Activated T-cell treated with anti-CD3 and anti-CD28 coated beads, Interleukin-2, amount 50 U/mL, for 4 hours (primary cell): ENCODE data around the gene DAGLB. TPM values are rescaled to one million over a fixed set of nuclear protein-coding genes. Genes with fewer than 3 reads are reported as not detected.
"Not testable (repeated sequence)": the region's sequence is repeated elsewhere in the genome, so short reads cannot be mapped to it uniquely, and the experiment has no call there.

Experiments used
- ATAC-seq, 2 donors: fragments of 200-7000 bp; cut with Tn5 transposase; one replicate each; pipeline ENCODE4 v1.10.0; 2021
- DNase-seq: peaks from one replicate; pipeline ENCODE4 v3.0.0-alpha.2; 2020
- H3K27me3 Mint-ChIP-seq: one replicate; pipeline ENCODE4 v1.8.0; 2021; ENCODE audit warnings: low read depth, mixed read lengths
- H3K36me3 Mint-ChIP-seq: one replicate; pipeline ENCODE4 v1.8.0; 2022; ENCODE audit warnings: mixed read lengths; ENCODE audit not compliant: insufficient read depth
- H3K4me1 Mint-ChIP-seq: one replicate; pipeline ENCODE4 v1.8.0; 2021; ENCODE audit warnings: low read depth, mixed read lengths
- H3K4me3 Mint-ChIP-seq: one replicate; pipeline ENCODE4 v1.8.0; 2021; ENCODE audit warnings: mild to moderate bottlenecking, moderate library complexity, mixed read lengths
- H3K9me3 Mint-ChIP-seq: one replicate; pipeline ENCODE4 v1.8.0; 2021; ENCODE audit warnings: mixed read lengths
- total RNA-seq, 3 donors: library from RNA; stranded (reverse); gene quantifications; one replicate each; pipeline ENCODE4 v1.2.1, GENCODE V29; 2021

The DAGLB gene
- total RNA-seq, 3 donors from 2014 or later: 12.0 to 15.0 (median 12.8) TPM

DNA sequence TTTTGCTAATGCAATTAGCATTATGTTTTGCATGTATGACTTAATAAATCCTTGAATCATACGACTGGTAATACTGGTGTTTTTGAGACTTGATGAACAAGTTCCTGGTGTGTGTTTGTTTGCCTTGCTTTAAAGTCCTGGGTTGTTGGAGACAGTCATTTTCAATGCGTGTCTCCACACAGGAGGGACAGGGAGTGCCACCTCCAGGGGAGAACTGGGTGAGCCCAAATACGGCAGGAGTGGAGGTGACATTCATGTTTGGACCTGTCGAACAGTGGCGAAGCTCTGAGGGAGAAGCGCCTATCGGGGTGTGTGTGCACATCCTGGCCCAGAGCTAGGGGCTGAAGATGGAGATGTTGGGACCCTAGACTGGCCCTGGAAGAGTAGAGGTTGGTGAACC is 43.8 kb downstream of the DAGLB start:
- Mint-ChIP-seq H3K4me1 (peaks cover 2% of the 10 kb centered on the region), H3K36me3 (peaks cover 27% of the 10 kb centered on the region), H3K9me3 (no peaks in the 10 kb centered on the region), H3K27me3 (no peaks in the 10 kb centered on the region), H3K4me3 (no peak overlapping the region)
- ATAC-seq (no peak), DNase-seq (no peak)

DNA sequence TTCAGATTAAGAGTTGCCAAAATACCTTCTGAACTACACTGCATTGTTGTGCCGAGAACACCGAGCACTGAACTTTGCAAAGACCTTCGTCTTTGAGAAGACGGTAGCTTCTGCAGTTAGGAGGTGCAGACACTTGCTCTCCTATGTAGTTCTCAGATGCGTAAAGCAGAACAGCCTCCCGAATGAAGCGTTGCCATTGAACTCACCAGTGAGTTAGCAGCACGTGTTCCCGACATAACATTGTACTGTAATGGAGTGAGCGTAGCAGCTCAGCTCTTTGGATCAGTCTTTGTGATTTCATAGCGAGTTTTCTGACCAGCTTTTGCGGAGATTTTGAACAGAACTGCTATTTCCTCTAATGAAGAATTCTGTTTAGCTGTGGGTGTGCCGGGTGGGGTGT is 45.0 kb downstream of the DAGLB start:
- Mint-ChIP-seq H3K4me3 (no peak overlapping the region), H3K4me1 (peaks cover 10% of the 10 kb centered on the region), H3K9me3 (no peaks in the 10 kb centered on the region), H3K36me3 (peaks cover 22% of the 10 kb centered on the region), H3K27me3 (no peaks in the 10 kb centered on the region)
- ATAC-seq (no peak), DNase-seq (no peak)

DNA sequence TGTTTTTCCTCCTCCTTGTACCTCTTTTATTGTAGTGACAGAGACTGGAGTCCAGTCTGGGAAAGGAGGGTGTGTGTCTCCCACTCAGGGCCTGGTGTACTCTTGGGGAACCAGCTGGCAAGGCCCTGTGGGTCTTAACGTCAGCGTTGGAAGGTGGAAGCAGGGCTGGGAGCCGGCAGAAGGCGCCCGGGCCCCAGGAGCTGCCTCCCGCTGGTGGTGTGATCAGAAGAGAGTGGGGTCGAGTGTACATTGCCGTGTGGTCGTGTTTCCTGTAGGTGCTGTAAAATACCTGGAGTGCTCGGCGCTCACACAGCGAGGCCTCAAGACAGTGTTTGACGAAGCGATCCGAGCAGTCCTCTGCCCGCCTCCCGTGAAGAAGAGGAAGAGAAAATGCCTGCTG is 45.7 kb downstream of the DAGLB start:
- Mint-ChIP-seq H3K27me3 (no peaks in the 10 kb centered on the region), H3K36me3 (peaks cover 18% of the 10 kb centered on the region), H3K4me3 (no peak overlapping the region), H3K9me3 (no peaks in the 10 kb centered on the region), H3K4me1 (peaks cover 10% of the 10 kb centered on the region)
- ATAC-seq: no peak
- DNase-seq: no peak

DNA sequence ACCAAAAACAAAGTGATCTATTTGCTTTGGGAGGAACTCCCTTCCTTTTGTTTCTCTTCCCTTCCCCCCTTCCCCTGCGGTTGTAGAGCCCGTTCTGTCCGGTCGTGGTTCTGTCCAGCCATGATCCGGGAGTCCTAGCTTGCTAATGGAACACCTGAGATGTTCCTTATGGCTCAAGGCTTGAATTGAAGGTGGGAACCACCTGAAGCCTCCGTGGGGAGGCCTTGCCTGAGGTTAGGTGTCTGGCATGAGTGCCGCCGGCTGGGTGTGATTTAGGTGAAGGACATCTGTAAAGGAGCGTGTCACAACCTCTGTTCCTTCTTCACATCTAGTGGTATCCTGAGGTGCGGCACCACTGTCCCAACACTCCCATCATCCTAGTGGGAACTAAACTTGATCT is 46.2 kb downstream of the DAGLB start:
- no peak overlapping the region for H3K4me3 Mint-ChIP-seq
- H3K9me3 Mint-ChIP-seq: no peaks in the 10 kb centered on the region
- peaks cover 18% of the 10 kb centered on the region for H3K36me3 Mint-ChIP-seq

DNA sequence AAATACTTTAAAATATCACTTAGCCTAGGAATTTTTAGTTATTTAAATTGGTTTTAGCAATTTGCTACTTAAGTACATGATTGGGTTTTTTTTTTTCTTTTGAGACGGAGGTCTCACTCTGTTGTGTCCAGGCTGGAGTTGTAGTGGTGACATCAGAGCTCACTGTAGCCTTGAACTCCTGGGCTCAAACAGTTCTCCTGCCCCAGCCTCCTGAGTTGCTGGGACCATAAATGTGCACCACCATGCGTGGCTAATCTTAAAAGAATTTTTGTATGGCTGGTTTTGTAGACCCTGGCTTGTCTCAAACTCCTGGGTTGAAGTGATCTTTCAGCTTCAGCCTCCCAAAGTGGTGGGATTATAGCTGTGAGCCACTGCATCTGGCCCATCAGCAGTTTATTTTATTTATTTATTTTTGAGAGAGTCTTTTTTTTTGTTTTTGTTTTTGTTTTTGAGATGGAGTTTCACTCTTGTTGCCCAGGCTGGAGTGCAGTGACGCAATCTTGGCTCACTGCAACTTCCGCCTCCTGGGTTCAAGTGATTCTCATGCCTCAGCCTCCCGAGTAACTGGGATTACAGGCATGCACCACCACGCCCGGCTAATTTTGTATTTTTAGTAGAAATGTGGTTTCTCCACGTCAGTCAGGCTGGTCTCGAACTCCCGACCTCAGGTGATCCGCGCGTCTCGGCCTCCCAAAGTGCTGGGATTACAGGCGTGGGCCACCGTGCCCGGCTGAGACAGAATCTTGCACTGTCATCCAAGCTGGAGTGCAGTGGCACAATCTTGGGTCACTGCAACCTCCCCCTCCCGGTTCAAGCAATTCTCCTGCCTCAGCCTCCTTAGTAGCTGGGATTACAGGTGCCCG is 47.3 kb downstream of the DAGLB start:
- ATAC-seq, H3K9me3 Mint-ChIP-seq, DNase-seq, H3K4me3 Mint-ChIP-seq, H3K27me3 Mint-ChIP-seq: not testable (repeated sequence)
- H3K4me1 Mint-ChIP-seq: peaks cover 21% of the 10 kb centered on the region
- peaks cover 25% of the 10 kb centered on the region for H3K36me3 Mint-ChIP-seq

More for the DNA sequence above, 46.2 kb downstream of the DAGLB start:
- Mint-ChIP-seq H3K4me1 (peaks cover 10% of the 10 kb centered on the region), H3K27me3 (no peaks in the 10 kb centered on the region)
- DNase-seq (no peak), ATAC-seq (no peak)

DNA sequence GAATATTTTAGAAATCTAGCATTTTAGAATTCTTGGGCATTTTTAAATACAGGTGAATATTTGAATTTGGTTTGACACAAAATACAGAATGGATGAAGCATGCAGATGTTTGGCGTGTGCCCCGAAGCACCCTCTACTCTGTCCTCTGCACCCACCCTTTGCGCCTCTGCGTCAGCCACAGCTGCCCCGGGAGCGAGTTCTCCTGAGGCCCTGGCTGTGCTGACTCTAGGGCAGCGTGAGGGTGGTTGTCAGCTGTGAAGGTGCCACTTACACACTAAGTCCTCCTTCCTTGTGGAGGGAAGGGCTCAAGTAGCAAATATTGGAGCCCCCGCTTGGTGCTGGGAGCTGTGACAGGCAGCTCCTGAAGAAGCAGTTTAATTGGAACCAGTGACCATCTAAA is 48.4 kb downstream of the DAGLB start:
- H3K9me3 Mint-ChIP-seq: no peaks in the 10 kb centered on the region
- peaks cover 28% of the 10 kb centered on the region for H3K36me3 Mint-ChIP-seq
- DNase-seq (no peak), ATAC-seq (no peak)
- H3K4me1 Mint-ChIP-seq: peaks cover 28% of the 10 kb centered on the region
- H3K27me3 Mint-ChIP-seq: no peaks in the 10 kb centered on the region
- H3K4me3 Mint-ChIP-seq: no peak overlapping the region

DNA sequence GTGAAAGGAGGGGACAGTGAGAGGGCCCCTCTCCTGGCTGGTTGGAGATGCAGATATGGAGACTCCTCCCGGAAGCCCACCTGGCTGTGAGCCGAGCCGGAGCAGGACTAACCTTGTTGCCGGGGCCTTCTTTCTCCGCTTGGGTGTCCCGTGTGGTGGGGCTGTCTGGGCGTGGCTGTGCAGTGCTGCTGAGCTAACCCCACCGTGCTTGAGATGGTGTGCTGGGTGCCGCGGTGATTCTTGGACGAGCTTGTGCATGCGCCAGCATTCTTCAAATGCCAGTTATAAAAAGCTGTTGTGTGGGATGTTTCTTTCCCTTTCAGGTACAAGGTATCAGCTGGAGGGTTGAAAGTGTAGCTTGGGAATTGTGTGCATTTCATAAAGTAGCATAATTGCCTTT is 48.8 kb downstream of the DAGLB start:
- no peaks in the 10 kb centered on the region for H3K27me3 Mint-ChIP-seq
- H3K9me3 Mint-ChIP-seq: no peaks in the 10 kb centered on the region
- DNase-seq: no peak
- peaks cover 32% of the 10 kb centered on the region for H3K4me1 Mint-ChIP-seq
- no peak overlapping the region for H3K4me3 Mint-ChIP-seq
- no peak for ATAC-seq
- H3K36me3 Mint-ChIP-seq: peaks cover 29% of the 10 kb centered on the region

DNA sequence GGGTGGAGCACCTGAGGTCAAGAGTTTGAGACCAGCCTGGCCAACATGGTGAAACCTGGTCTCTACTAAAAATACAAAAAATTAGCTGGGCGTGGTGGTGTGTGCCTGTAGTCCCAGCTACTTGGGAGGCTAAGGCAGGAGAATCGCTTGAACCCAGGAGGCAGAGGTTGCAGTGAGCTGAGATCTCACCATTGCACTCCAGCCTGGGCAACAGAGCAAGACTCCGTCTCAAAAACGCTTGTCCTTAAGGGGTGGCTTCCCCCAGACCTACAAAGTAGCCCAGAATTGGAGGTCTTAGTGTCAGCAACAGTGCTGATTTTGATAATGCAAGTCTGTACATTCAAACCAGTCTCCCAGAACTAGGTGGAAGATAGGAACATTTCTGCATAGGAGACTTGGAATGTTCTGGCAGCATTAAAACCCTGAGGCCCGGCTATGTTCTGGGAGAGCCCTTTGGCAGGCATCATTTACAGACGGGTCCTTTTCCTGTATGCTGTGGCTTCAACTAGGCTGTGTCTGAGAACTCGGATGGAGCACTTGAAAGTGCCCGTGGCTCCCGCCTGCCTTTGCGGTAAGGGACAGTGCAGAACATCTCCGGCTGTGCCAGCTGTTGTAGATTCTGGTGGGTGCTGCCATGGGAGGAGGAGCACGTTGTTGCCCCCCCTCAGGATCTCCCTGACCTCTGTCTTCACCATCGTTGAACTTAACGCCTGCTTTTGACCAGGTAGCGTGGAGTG is 49.8 kb downstream of the DAGLB start:
- Mint-ChIP-seq H3K36me3 (peaks cover 28% of the 10 kb centered on the region), H3K4me1 (peaks cover 43% of the 10 kb centered on the region)
- H3K4me3 Mint-ChIP-seq, ATAC-seq, H3K9me3 Mint-ChIP-seq, DNase-seq, H3K27me3 Mint-ChIP-seq: not testable (repeated sequence)

DNA sequence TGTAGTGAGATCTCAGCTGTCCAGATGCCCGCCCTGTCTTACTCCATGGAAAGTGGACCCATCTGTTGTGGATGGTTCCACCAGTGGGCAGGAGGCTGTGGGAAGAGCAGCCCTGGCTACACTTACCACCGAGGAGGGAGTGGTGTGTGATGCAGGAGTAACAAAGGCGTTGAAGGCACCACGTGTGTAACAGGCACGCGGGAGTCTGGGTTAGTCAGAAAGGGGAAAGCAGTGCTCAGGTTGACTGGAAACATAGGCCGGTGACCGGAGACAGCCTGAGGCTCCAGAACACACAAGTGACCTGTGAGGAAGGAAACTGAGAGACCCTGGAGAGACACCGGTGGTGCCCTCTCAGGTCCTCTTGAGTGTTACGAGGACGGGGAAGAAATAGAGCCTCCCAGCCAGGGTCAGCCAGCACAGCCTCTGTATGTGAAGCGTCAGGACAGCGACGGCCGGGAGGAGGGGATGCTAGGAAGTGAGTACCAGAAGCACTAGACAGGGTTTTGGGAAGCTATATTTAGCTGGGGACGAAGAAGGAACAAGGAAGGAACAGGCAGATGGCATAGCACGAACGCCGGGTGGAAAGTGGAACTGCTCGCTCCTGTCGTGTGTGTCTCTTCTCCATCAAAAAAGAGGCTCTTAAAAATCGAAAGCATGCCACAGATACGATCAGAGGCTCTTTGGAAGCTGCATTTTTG is 51.7 kb downstream of the DAGLB start:
- Mint-ChIP-seq H3K4me1 (peaks cover 48% of the 10 kb centered on the region), H3K9me3 (no peaks in the 10 kb centered on the region), H3K36me3 (peaks cover 31% of the 10 kb centered on the region), H3K4me3 (no peak overlapping the region), H3K27me3 (no peaks in the 10 kb centered on the region)
- DNase-seq (no peak), ATAC-seq (no peak)

DNA sequence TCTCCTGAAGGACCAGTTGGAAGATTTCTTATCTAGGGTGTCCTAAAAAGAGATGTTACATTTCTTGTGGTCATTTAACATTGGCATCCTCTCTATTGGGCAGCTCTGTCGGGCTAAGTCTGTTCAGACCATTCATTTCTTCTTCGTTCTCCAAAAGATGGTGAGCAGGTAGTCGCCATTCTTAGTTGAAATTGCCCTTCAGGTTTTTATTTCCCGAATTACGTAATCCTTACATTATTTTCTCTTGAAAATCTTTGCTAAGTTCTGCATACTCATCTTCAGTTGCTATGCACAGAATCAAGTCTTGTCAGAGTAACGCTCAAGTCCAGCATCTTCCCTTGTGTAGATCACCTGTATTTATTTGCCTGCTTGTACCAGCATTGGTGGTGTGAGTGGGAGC is 53.6 kb downstream of the DAGLB start:
- Mint-ChIP-seq H3K9me3 (no peaks in the 10 kb centered on the region), H3K27me3 (no peaks in the 10 kb centered on the region), H3K36me3 (peaks cover 31% of the 10 kb centered on the region), H3K4me3 (no peak overlapping the region), H3K4me1 (peaks cover 48% of the 10 kb centered on the region)
- ATAC-seq (no peak), DNase-seq (no peak)

DNA sequence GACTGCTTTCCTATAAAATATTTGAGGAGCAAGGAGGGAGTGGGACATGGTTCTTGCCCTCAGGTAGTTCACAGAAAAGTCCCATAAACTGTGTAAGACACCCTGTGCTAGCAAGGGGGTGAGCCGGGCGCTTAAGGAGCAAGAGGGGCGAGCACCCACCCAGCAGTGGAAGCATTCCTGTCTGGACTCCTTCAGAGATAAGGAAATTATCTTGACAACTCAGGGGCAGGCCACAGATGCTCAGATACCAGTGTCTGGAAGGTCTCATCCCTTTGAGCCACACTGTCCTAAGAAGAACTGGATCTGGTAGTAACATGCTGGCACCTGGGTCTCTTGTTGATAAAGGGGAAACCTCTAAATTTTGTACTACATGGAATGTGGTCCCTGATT is 54.1 kb downstream of the DAGLB start:
- Mint-ChIP-seq H3K27me3 (no peaks in the 10 kb centered on the region), H3K4me3 (no peak overlapping the region), H3K4me1 (peaks cover 47% of the 10 kb centered on the region), H3K9me3 (no peaks in the 10 kb centered on the region), H3K36me3 (peaks cover 33% of the 10 kb centered on the region)
- DNase-seq (no peak), ATAC-seq (no peak)

DNA sequence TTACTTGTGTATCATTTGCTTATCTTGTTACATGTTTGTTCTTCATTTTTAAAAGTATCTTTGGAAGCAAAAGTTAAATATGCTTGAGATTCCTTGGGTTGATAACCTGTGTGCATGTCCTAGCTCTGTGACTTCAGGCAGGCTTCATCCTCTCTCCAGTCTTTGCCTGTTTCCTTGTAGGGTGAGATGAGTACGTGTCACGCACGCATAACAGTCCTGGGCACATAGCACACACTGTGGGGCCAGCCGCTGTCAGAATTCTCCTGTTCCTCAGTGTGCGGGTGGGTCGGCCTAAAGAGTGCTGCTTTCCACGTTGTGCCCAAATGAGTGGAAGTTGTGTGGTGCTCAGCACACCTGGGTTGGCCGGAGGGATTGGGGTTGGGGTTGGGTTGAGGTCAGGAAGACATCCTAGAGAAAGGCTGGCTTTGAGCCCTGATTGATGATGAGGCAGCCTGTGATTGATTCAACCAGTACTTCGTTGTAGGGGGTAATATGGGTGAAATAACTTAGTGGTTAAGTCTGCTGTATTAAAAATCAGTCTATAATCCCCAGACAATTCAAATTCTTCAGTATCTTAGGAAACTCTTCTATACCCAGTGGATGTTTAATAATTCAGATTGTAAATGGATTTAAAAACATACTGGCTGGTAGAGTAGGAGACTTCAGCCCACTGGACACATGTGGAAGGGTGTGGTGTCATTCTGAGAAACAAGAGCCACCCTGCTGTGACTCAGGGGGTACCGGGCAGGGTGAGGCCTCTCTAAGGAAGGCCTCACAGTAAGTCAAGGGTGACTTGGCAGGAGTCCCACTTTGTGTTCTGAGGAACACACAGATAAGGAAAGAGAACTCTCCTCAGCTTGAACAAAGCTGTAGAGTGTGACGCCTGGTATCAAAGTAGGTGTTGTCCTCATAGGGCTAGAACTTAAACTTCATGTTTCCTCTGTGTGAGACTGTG is 54.8 kb downstream of the DAGLB start:
- DNase-seq (peak; percentile 17), ATAC-seq (peak; percentile 84 to 85)
- H3K36me3 Mint-ChIP-seq: peaks cover 36% of the 10 kb centered on the region
- peaks cover 41% of the 10 kb centered on the region for H3K4me1 Mint-ChIP-seq
- H3K9me3 Mint-ChIP-seq: no peaks in the 10 kb centered on the region
- H3K27me3 Mint-ChIP-seq: no peaks in the 10 kb centered on the region
- no peak overlapping the region for H3K4me3 Mint-ChIP-seq

DNA sequence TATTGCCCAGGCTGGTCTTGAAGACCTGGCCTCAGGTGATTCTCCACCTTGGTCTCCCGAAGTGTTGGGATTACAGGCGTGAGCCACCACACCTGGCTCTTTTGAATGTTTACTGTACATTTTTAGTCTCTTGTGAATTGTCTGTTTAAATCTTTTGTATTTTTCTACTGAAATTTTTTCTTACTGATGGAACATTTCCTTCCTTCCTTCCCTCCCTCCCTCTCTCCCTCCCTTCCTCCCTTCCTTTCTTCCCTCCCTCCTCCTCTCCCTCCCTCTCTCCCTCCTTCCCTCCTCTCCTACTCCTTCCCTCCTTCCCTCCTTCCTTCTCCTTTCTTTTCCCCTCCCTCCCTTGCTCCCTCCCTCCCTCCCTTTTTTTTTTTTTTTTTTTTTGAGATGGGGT is 58.0 kb downstream of the DAGLB start:
- Mint-ChIP-seq H3K9me3 (no peaks in the 10 kb centered on the region), H3K4me1 (peaks cover 46% of the 10 kb centered on the region), H3K36me3 (peaks cover 27% of the 10 kb centered on the region), H3K27me3 (no peaks in the 10 kb centered on the region), H3K4me3 (no peak overlapping the region)
- ATAC-seq: no peak
- no peak for DNase-seq
